Measurements from ENCODE around the gene PCDHGA1.

DNA sequence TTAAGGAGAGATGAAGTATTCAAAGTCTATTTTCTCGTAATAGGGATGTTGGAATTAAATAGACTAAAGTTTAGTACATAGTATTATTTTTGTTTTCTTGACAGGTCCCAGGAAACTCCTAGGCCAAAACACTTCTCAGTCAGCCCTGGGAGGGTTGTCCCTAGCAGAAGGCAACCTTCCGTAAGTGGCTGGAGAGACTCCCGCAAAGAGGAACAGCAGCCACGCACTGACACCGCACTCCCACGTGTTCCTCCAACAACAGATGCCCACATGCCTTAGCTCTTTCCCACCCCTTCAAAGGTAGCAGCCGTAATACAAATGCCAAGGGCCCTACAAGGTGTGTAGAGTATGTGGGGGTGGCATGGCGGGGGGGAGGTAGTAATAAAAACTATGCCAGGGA is 187.0 kb downstream of the PCDHGA1 start:
- TF ChIP-seq, protein P1, sequence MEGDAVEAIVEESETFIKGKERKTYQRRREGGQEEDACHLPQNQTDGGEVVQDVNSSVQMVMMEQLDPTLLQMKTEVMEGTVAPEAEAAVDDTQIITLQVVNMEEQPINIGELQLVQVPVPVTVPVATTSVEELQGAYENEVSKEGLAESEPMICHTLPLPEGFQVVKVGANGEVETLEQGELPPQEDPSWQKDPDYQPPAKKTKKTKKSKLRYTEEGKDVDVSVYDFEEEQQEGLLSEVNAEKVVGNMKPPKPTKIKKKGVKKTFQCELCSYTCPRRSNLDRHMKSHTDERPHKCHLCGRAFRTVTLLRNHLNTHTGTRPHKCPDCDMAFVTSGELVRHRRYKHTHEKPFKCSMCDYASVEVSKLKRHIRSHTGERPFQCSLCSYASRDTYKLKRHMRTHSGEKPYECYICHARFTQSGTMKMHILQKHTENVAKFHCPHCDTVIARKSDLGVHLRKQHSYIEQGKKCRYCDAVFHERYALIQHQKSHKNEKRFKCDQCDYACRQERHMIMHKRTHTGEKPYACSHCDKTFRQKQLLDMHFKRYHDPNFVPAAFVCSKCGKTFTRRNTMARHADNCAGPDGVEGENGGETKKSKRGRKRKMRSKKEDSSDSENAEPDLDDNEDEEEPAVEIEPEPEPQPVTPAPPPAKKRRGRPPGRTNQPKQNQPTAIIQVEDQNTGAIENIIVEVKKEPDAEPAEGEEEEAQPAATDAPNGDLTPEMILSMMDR (IDR thresholded peaks at IDR 0.05) = no peak
- no peak for TF ChIP-seq POLR2A (IDR thresholded peaks at IDR 0.05)
